Esophagus muscularis mucosa (tissue), 4 donors: ENCODE data around the gene HPS4. TPM values are rescaled to one million over a fixed set of nuclear protein-coding genes. Genes with fewer than 3 reads are reported as not detected.
"Not testable (repeated sequence)": the region's sequence is repeated elsewhere in the genome, so short reads cannot be mapped to it uniquely, and the experiment has no call there.

Experiments
- DNase-seq: peaks from one replicate; pipeline ENCODE4 v3.0.0-alpha.2; 2017; ENCODE audit errors: extremely low spot score
- H3K27ac ChIP-seq, 4 donors: fragments of 200-600 bp; sonication (generic); replicated peaks in 1 of 4; 1 replicate in 3 of 4; 2 replicates in 1 of 4; pipeline ENCODE4 v1.5.1; 2016 to 2019; ENCODE audit warnings: mild to moderate bottlenecking in 1 of 4
- H3K27me3 ChIP-seq, 4 donors: fragments of 200-600 bp; sonication (generic); one replicate each; pipeline versions ENCODE4 v1.5.1 to v1.6.0; 2016 to 2019
- H3K36me3 ChIP-seq, 4 donors: fragments of 200-600 bp; sonication (generic); one replicate each; pipeline ENCODE4 v1.5.1; 2016 to 2019
- H3K4me1 ChIP-seq, 4 donors: fragments of 200-600 bp; sonication (generic); one replicate each; pipeline ENCODE4 v1.5.1; 2016 to 2019
- H3K4me3 ChIP-seq, 4 donors: fragments of 200-600 bp; sonication (generic); 1 replicate in 2 of 4; 2 replicates in 2 of 4; pipeline ENCODE4 v1.5.1; 2016 to 2019; ENCODE audit warnings: mild to moderate bottlenecking in 4 of 4, moderate library complexity in 1 of 4
- H3K9me3 ChIP-seq, 4 donors: fragments of 200-600 bp; sonication (generic); 1 replicate in 3 of 4; 2 replicates in 1 of 4; pipeline ENCODE4 v1.5.1; 2016 to 2019
- EP300 ChIP-seq: sonication (generic); formaldehyde crosslinking; IDR thresholded peaks from one replicate; pipeline ENCODE4 v1.6.1; 2017; ENCODE audit warnings: antibody characterized with exemption
- POLR2A ChIP-seq: fragments of 450-650 bp; IDR thresholded peaks from one replicate; pipeline ENCODE4 v1.6.1; 2017; ENCODE audit warnings: antibody characterized with exemption, moderate library complexity, mild to moderate bottlenecking, low read depth
- POLR2AphosphoS5 ChIP-seq, 2 donors: sonication (generic); formaldehyde crosslinking; IDR thresholded peaks; one replicate each; pipeline ENCODE4 v1.6.1; 2017; ENCODE audit warnings: antibody characterized with exemption in 2 of 2
- WGBS: methylation state at CpG from one replicate; pipeline ENCODE4 v1.1.5; 2018; 5-methylcytosine and 5-hydroxymethylcytosine counted together
- intact Hi-C: fragments of 100-400 bp; cut with DNase I; formaldehyde crosslinking; loops from one replicate; pipeline ENCODE4 v1.15.1; 2023
- total RNA-seq, 4 donors: library from RNA; depleted of rRNA; stranded (reverse); fragments of >200 nt; gene quantifications; one replicate each; pipeline versions ENCODE4 v1.1.0 to v1.2.1, GENCODE V29; 2016
- TF ChIP-seq, protein P1 (sequence below), 3 experiments: fragments of 200-600 bp in 2 of 3; fragments of 450-650 bp in 1 of 3; sonication (generic) in 2 of 3; IDR thresholded peaks; one replicate each; pipeline ENCODE4 v1.5.1; 2017 to 2019; ENCODE audit warnings: antibody characterized with exemption in 3 of 3, mild to moderate bottlenecking in 2 of 3, moderate library complexity in 1 of 3

Gene HPS4
- total RNA-seq, 4 donors from 2014 or later = 15.4 to 17.9 (median 17.5) TPM

DNA sequence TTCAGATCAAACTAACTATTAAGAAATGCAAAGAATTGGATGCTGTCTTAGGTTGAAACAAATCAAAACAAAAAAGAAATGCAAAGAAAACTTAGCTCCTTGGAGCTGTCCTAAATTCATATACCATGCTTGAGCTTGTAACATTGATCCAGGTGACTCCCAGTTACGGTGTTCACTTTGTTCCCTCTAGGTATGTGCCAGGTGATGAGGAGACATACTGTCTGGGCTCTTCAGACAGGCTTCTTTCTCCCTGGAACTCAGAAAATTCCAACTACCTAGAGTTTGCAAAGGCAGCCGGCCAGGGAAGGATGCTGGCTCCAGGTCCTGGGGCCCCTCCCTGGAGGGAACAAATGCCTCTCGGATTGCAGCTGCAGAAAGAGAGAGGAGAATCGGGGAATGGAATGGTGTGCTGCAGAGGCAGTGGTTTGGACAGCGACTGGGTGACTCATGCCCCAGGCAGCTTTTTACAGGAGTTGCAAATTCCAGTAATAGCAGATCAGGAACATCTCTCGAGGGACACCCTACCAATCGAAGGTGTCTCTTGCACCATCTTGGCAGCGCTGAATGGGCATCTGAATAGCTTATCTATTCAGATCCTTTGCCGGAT lies 66.8 kb downstream of the HPS4 start:
- 36% methylated on average over 9 of the region's 9 CpGs for WGBS
- H3K36me3 ChIP-seq = no peaks in the 10 kb centered on the region
- H3K4me1 ChIP-seq = peaks cover 0 to 26% (median 12%) of the 10 kb centered on the region in 4 donors
- TF ChIP-seq POLR2A (no peak), EP300 (no peak), POLR2AphosphoS5 (IDR thresholded peaks at IDR 0.05) (no peak)
- TF ChIP-seq, protein P1, sequence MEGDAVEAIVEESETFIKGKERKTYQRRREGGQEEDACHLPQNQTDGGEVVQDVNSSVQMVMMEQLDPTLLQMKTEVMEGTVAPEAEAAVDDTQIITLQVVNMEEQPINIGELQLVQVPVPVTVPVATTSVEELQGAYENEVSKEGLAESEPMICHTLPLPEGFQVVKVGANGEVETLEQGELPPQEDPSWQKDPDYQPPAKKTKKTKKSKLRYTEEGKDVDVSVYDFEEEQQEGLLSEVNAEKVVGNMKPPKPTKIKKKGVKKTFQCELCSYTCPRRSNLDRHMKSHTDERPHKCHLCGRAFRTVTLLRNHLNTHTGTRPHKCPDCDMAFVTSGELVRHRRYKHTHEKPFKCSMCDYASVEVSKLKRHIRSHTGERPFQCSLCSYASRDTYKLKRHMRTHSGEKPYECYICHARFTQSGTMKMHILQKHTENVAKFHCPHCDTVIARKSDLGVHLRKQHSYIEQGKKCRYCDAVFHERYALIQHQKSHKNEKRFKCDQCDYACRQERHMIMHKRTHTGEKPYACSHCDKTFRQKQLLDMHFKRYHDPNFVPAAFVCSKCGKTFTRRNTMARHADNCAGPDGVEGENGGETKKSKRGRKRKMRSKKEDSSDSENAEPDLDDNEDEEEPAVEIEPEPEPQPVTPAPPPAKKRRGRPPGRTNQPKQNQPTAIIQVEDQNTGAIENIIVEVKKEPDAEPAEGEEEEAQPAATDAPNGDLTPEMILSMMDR (IDR thresholded peaks at IDR 0.05) = no peak
- no peak for DNase-seq
- H3K27me3 ChIP-seq = peaks cover 0 to 44% (median 0%) of the 10 kb centered on the region in 4 donors
- intact Hi-C loops = no loop called here
- H3K4me3 ChIP-seq = no peak overlapping the region
- H3K27ac ChIP-seq = no peak overlapping the region
- no peaks in the 10 kb centered on the region for H3K9me3 ChIP-seq

DNA sequence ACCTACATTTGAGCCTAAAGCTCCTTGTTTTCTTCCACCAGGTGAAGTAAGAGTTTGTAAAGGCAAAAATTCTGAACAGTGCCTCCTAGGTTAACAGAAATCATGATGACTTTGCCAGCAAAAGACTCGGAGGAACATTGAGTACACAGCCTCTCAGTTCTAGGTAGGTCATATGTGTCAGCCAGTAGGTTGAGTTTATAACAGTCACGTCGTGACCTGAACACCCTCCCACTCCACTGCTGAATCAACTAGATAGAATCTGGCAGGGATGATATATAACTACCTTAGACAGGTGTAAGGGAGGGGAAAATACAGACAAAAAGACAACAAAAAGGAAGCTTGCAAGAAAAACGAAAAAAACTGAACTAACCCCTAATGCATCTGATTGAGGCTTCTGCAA lies 67.3 kb downstream of the HPS4 start:
- no peak for DNase-seq
- Histone ChIP-seq H3K27me3 (peaks cover 0 to 49% (median 0%) of the 10 kb centered on the region in 4 donors), H3K4me3 (no peak overlapping the region), H3K36me3 (no peaks in the 10 kb centered on the region), H3K9me3 (no peaks in the 10 kb centered on the region), H3K4me1 (peaks cover 0 to 26% (median 12%) of the 10 kb centered on the region in 4 donors), H3K27ac (no peak overlapping the region)
- TF ChIP-seq POLR2A (no peak), POLR2AphosphoS5 (IDR thresholded peaks at IDR 0.05) (no peak), EP300 (no peak)
- TF ChIP-seq, protein P1 (IDR thresholded peaks at IDR 0.05) = no peak
- intact Hi-C loops = no loop called here
- 56% methylated on average over 4 of the region's 4 CpGs for WGBS

DNA sequence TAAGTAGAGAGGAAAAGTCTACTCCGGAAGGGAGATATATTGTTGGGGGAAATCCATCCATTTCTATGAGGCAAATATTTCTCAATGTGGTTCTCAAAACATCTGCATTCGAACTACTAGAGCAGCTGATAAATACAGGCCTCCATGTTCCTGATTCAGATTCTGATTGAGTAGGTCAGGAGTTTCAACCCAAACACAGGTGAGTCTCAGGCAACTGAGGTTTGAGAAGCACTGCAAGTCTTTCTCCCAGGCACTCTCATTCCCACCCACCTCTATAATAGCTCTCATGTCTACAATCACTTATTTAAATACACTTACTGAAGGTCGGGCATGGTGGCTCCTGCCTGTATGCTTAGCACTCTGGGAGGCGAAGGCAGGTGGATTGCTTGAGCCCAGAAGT lies 69.2 kb downstream of the HPS4 start:
- intact Hi-C loops = no loop called here
- Histone ChIP-seq H3K4me3 (no peak overlapping the region), H3K27me3 (peaks cover 0 to 59% (median 0%) of the 10 kb centered on the region in 4 donors), H3K27ac (no peak overlapping the region), H3K9me3 (no peaks in the 10 kb centered on the region), H3K36me3 (no peaks in the 10 kb centered on the region), H3K4me1 (peaks cover 0 to 26% (median 12%) of the 10 kb centered on the region in 4 donors)
- 92% methylated on average over 4 of the region's 4 CpGs for WGBS
- no peak for TF ChIP-seq EP300
- no peak for DNase-seq

DNA sequence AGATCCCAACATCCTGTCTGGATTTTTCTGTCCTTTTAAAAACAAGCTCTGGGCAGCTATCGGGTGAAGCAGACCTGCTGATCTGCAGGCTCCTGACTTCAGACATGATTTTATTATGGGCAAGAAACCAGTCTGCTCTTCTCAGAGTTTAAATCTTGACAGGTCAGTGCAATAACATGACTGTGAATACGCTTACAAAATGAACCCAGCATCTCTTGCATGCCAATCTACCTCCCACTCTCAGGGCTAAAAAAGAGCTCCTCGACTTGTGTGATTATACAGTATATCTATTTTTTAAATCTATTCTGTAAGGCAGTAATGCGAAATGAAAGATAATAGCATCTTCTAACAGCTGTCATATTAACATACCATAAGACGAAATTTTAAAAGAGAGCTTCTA lies 73.2 kb downstream of the HPS4 start:
- Histone ChIP-seq H3K9me3 (no peaks in the 10 kb centered on the region), H3K4me1 (no peaks in the 10 kb centered on the region), H3K27ac (no peak overlapping the region), H3K4me3 (no peak overlapping the region), H3K36me3 (no peaks in the 10 kb centered on the region), H3K27me3 (peaks cover 0 to 56% (median 0%) of the 10 kb centered on the region in 4 donors)
- WGBS = 50% methylated on average over 5 of the region's 5 CpGs
- no peak for DNase-seq
- TF ChIP-seq POLR2A (no peak), POLR2AphosphoS5 (IDR thresholded peaks at IDR 0.05) (no peak), EP300 (no peak)
- TF ChIP-seq, protein P1 (IDR thresholded peaks at IDR 0.05) = no peak
- intact Hi-C loops = no loop called here

DNA sequence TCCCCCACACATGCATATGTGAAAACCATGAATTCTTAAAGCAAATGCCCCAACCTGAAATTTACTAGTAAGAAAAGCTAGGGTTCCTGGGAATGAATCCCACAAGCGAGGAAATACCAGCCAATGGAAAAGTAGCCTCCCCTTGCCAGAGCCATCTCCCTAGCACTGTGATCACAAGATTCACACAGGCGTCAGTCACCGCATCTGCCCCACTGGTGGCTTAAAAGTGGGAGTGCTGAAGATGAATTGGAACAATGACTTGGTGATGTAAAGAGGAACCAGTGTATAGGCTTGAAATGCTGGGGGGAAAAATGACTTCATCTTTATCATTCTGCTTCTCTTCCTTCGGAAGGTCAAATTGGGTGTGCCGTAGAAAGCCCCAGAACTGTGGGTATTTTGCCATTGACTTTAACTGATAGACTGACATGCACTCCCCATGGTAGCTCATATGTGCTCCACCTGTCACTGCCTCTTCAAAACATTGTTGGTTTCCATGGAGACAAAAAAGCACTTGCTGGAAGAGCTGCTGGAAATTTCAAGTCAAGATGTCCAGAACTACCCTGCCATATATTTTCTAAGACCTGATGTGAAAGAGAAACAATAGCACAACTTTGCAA lies 73.8 kb downstream of the HPS4 start:
- Histone ChIP-seq H3K36me3 (no peaks in the 10 kb centered on the region), H3K27ac (no peak overlapping the region), H3K4me3 (no peak overlapping the region), H3K27me3 (peaks cover 0 to 53% (median 0%) of the 10 kb centered on the region in 4 donors), H3K4me1 (no peaks in the 10 kb centered on the region), H3K9me3 (no peaks in the 10 kb centered on the region)
- WGBS = 62% methylated on average over 5 of the region's 5 CpGs
- intact Hi-C loops = no loop called here
- TF ChIP-seq POLR2AphosphoS5 (IDR thresholded peaks at IDR 0.05) = no peak
- DNase-seq = no peak

DNA sequence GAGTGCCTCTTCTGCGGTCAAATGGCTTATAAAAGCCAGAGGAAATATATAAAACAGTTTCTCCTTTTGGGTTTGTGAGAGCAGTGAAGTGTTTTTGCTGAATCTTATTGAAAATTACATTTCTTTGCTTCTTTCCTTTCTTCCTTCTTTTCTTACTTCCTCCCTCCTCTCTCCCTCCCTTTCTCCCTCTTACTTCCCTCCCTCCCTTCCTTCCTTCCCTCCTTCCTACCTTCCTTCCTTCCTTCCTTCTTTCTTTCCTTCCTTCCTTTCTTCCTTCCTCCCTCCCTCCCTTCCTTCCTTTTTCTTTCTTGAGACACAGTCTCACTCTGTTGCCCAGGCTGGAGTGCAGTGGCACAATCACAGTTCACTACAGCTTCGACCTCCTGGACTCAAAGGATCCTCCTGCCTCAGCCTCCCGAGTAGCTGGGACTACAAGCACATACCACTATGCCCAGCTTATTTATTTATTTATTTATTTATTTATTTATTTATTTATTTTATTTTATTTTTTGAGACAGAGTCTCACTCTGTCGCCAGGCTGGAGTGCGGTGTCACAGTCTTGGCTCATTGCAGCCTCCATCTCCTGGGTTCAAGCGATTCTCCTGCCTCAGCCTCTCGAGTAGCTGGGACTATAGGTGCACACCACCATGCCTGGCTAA lies 74.9 kb downstream of the HPS4 start:
- H3K4me1 ChIP-seq, H3K36me3 ChIP-seq, H3K4me3 ChIP-seq, intact Hi-C loops, H3K27ac ChIP-seq, DNase-seq, H3K9me3 ChIP-seq: not testable (repeated sequence)
- H3K27me3 ChIP-seq = peaks cover 0 to 52% (median 0%) of the 10 kb centered on the region in 4 donors
- WGBS = 94% methylated on average over 7 of the region's 7 CpGs
